ENCODE data around the gene DNAJB13. TPM values are rescaled to one million over a fixed set of nuclear protein-coding genes. Genes with fewer than 3 reads are reported as not detected.

The DNAJB13 gene
- total RNA-seq, 1 experiment from 2014 or later: not detected

DNA sequence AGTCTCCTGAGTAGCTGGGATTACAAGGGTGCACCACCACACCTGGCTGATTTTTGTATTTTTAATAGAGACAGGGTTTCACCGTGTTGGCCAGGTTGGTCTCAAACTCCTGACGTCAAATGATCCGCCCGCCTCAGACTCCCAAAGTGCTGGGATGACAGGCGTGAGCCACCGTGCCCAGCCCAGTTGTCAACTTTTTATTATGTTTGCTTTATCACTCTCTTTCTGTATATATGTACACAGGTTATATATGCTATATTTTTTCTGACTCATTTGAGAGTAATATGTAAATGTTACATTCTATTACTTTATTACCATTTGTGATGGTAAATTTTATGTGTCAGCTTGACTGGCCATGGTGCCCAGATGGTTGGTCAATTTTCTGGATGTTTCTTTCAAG lies 18.9 kb upstream of the DNAJB13 start:
- Histone ChIP-seq H2BK5ac (ENCODE audit: insufficient read length, low read length) (no peak overlapping the region), H3K4me1 (ENCODE audit: insufficient read depth, low read length) (no peaks in the 10 kb centered on the region), H4K91ac (ENCODE audit: insufficient read length, low read depth, low read length) (no peak overlapping the region), H3K14ac (ENCODE audit: insufficient read depth, low read length) (no peak overlapping the region), H3K23ac (ENCODE audit: insufficient read length, low read depth, low read length) (no peak overlapping the region), H3K4me2 (ENCODE audit: insufficient read depth, insufficient read length, low read length) (no peak overlapping the region), H3K79me2 (ENCODE audit: insufficient read depth, low read length) (no peaks in the 10 kb centered on the region), H3K56ac (ENCODE audit: insufficient read length, low read depth, low read length) (no peak overlapping the region), H3K27ac (ENCODE audit: insufficient read length, low read depth, low read length) (no peak overlapping the region), H3T11ph (ENCODE audit: low read length) (no peak overlapping the region), H2BK12ac (ENCODE audit: insufficient read length, low read depth, low read length) (no peak overlapping the region), H4K20me1 (ENCODE audit: control insufficient read depth, insufficient read depth, insufficient read length) (no peaks in the 10 kb centered on the region), H3K23me2 (ENCODE audit: insufficient read length, low read depth, low read length, poor library complexity, severe bottlenecking) (no peaks in the 10 kb centered on the region), H4K8ac (replicated peaks; ENCODE audit: insufficient read length, low read depth, low read length) (no peak overlapping the region), H3K27me3 (ENCODE audit: insufficient read depth, low read length) (no peaks in the 10 kb centered on the region), H4K5ac (ENCODE audit: insufficient read length, low read depth, low read length) (no peak overlapping the region), H3K18ac (ENCODE audit: insufficient read length, low read depth, low read length) (no peak overlapping the region), H3K9me3 (ENCODE audit: control insufficient read depth, low read depth, low read length) (no peaks in the 10 kb centered on the region), H2AK5ac (ENCODE audit: insufficient read length, low read length) (no peak overlapping the region), H2BK120ac (ENCODE audit: low read depth, low read length, poor library complexity, severe bottlenecking) (no peak overlapping the region), H2BK15ac (ENCODE audit: low read depth, low read length) (no peak overlapping the region), H2BK20ac (ENCODE audit: low read depth, low read length, poor library complexity, severe bottlenecking) (no peak overlapping the region), H3K79me1 (ENCODE audit: insufficient read depth, low read depth, low read length, poor library complexity, severe bottlenecking) (no peaks in the 10 kb centered on the region), H2AFZ (ENCODE audit: low read length) (no peak overlapping the region), H3K9ac (ENCODE audit: extremely low read depth, insufficient read length, low read length) (no peak overlapping the region), H3K4ac (ENCODE audit: low read depth, low read length) (no peak overlapping the region)
- WGBS (ENCODE audit: extremely low coverage, insufficient read length, low lambda C conversion rate): no CpG with 5 or more reads among the region's 6 CpGs
- Mint-ChIP-seq H3K27ac (no peak overlapping the region), H3K4me1 (peaks cover 5 to 6% of the 10 kb centered on the region in 2 experiments), H3K27me3 (ENCODE audit: low read depth) (no peaks in the 10 kb centered on the region), H3K9me3 (peaks cover 2 to 5% of the 10 kb centered on the region in 2 experiments), H3K36me3 (ENCODE audit: insufficient read depth in 1 of 3, low read depth in 3 of 3) (peaks cover 16 to 31% (median 30%) of the 10 kb centered on the region in 3 experiments; a peak in 6 of 7 replicates), H3K4me3 (no peak overlapping the region)
- TF ChIP-seq, protein P1, sequence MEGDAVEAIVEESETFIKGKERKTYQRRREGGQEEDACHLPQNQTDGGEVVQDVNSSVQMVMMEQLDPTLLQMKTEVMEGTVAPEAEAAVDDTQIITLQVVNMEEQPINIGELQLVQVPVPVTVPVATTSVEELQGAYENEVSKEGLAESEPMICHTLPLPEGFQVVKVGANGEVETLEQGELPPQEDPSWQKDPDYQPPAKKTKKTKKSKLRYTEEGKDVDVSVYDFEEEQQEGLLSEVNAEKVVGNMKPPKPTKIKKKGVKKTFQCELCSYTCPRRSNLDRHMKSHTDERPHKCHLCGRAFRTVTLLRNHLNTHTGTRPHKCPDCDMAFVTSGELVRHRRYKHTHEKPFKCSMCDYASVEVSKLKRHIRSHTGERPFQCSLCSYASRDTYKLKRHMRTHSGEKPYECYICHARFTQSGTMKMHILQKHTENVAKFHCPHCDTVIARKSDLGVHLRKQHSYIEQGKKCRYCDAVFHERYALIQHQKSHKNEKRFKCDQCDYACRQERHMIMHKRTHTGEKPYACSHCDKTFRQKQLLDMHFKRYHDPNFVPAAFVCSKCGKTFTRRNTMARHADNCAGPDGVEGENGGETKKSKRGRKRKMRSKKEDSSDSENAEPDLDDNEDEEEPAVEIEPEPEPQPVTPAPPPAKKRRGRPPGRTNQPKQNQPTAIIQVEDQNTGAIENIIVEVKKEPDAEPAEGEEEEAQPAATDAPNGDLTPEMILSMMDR (conservative IDR thresholded peaks at IDR 0.05): no peak
- DNase-seq: no peak

Data from H9 (cell line).